Measurements from ENCODE around the gene CA11. TPM values are rescaled to one million over a fixed set of nuclear protein-coding genes. Genes with fewer than 3 reads are reported as not detected.
"Not testable (repeated sequence)": the region's sequence is repeated elsewhere in the genome, so short reads cannot be mapped to it uniquely, and the experiment has no call there.

The CA11 gene
- 9.5 TPM for total RNA-seq
- long read RNA-seq, transcript CA11-201 (9 exons, 1,844 nt) = major isoform, 7 of 9 reads
- long read RNA-seq, partial matches to known transcripts = 0 of 9 reads
- long read RNA-seq, other reads (novel, unspliced or antisense) = 2 of 9 reads

- intact Hi-C loops (cut with DNase I) = no loop called here
Measured at GRCh38 chr19:48646001-48646721, at the start of gene CA11. TSS of gene CA11 (minus strand) at chr19:48646187. CDS start at chr19:48645632, 555 bp downstream.

GRCh38 chr19:48693629-48694028, 47.6 kb upstream of the CA11 start:
- H3K27me3 ChIP-seq; DNase-seq; H3K36me3 ChIP-seq; ATAC-seq; H3K4me3 ChIP-seq; H3K9me3 ChIP-seq; H3K27ac ChIP-seq; intact Hi-C loops (cut with DNase I): not testable (repeated sequence)
- peaks cover 11% of the 10 kb centered on the region for H3K4me1 ChIP-seq

More at GRCh38 chr19:48646001-48646721, at the start of gene CA11:
- no peaks in the 10 kb centered on the region for H3K9me3 ChIP-seq
- peaks cover 21% of the 10 kb centered on the region for H3K4me1 ChIP-seq
- peak; percentile 96 for ATAC-seq
- DNase-seq = peak; percentile 95
- H3K27me3 ChIP-seq = no peaks in the 10 kb centered on the region
- peak within 1 kb of the TSS; percentile 56 for H3K4me3 ChIP-seq
- TF ChIP-seq CTCF (IDR thresholded peaks at IDR 0.05) = peak; percentile 87
- peak within 1 kb of the TSS; percentile 66 for H3K27ac ChIP-seq
- H3K36me3 ChIP-seq = no peaks in the 10 kb centered on the region

- Histone ChIP-seq H3K9me3 (no peaks in the 10 kb centered on the region), H3K36me3 (no peaks in the 10 kb centered on the region), H3K4me1 (peaks cover 2% of the 10 kb centered on the region), H3K27me3 (no peaks in the 10 kb centered on the region), H3K4me3 (no peak overlapping the region), H3K27ac (no peak overlapping the region)
- DNase-seq = no peak
- TF ChIP-seq CTCF (IDR thresholded peaks at IDR 0.05) = no peak
- ATAC-seq = no peak
- intact Hi-C loops (cut with DNase I) = no loop called here
Measured at GRCh38 chr19:48689449-48689848, 43.5 kb upstream of the CA11 start.

GRCh38 chr19:48687776-48688175, 41.8 kb upstream of the CA11 start:
- intact Hi-C loops (cut with DNase I) = no loop called here
- DNase-seq (no peak), ATAC-seq (no peak)
- no peak overlapping the region for H3K27ac ChIP-seq
- no peaks in the 10 kb centered on the region for H3K27me3 ChIP-seq
- no peaks in the 10 kb centered on the region for H3K9me3 ChIP-seq
- TF ChIP-seq CTCF (IDR thresholded peaks at IDR 0.05) = no peak
- peaks cover 3% of the 10 kb centered on the region for H3K4me1 ChIP-seq
- H3K4me3 ChIP-seq = no peak overlapping the region
- no peaks in the 10 kb centered on the region for H3K36me3 ChIP-seq

GRCh38 chr19:48686637-48687036, 40.6 kb upstream of the CA11 start:
- H3K9me3 ChIP-seq; DNase-seq; H3K4me1 ChIP-seq; H3K27me3 ChIP-seq; H3K4me3 ChIP-seq; ATAC-seq; intact Hi-C loops (cut with DNase I); H3K36me3 ChIP-seq; H3K27ac ChIP-seq: not testable (repeated sequence)

- H3K27ac ChIP-seq = no peak overlapping the region
- intact Hi-C loops (cut with DNase I) = no loop called here
- DNase-seq (no peak), ATAC-seq (no peak)
- peaks cover 3% of the 10 kb centered on the region for H3K4me1 ChIP-seq
- no peak for TF ChIP-seq CTCF (IDR thresholded peaks at IDR 0.05)
- H3K36me3 ChIP-seq = no peaks in the 10 kb centered on the region
- H3K4me3 ChIP-seq = no peak overlapping the region
- H3K27me3 ChIP-seq = no peaks in the 10 kb centered on the region
- no peaks in the 10 kb centered on the region for H3K9me3 ChIP-seq
Measured at GRCh38 chr19:48686088-48686487, 40.1 kb upstream of the CA11 start.

Measured in upper lobe of right lung (tissue), 1 donor.